ENCODE measurements around the gene M1AP.
A peak's percentile ranks its signal among the peaks of the same experiment; 100 is the strongest.

The M1AP gene

GRCh38 chr2:74648009-74648443, at the start of gene M1AP:
M1AP (minus strand) TSS chr2:74648330; CDS start chr2:74640275, 8,055 bp downstream.
- DNase-seq: no peak

- DNase-seq: no peak
Measured at GRCh38 chr2:74696829-74697228, 48.7 kb upstream of the M1AP start.

- DNase-seq: no peak
Measured at GRCh38 chr2:74695663-74696062, 47.5 kb upstream of the M1AP start.

GRCh38 chr2:74694281-74694680, 46.2 kb upstream of the M1AP start:
- DNase-seq: no peak

- DNase-seq: no peak
Measured at GRCh38 chr2:74693668-74694067, 45.5 kb upstream of the M1AP start.

- DNase-seq: no peak
Measured at GRCh38 chr2:74693213-74693612, 45.1 kb upstream of the M1AP start.

- no peak for DNase-seq
Measured at GRCh38 chr2:74691929-74692328, 43.8 kb upstream of the M1AP start.

- peak; percentile 51 for DNase-seq
Measured at GRCh38 chr2:74690571-74690970, 42.4 kb upstream of the M1AP start.

- DNase-seq: no peak
Measured at GRCh38 chr2:74689671-74690070, 41.5 kb upstream of the M1AP start.

GRCh38 chr2:74688881-74689280, 40.8 kb upstream of the M1AP start:
- no peak for DNase-seq

- no peak for DNase-seq
Measured at GRCh38 chr2:74685408-74685807, 37.3 kb upstream of the M1AP start.

- DNase-seq: no peak
Measured at GRCh38 chr2:74682501-74682900, 34.4 kb upstream of the M1AP start.

- DNase-seq: no peak
Measured at GRCh38 chr2:74679615-74680014, 31.5 kb upstream of the M1AP start.

GRCh38 chr2:74676331-74676730, 28.2 kb upstream of the M1AP start:
- no peak for DNase-seq

GRCh38 chr2:74675090-74675489, 27.0 kb upstream of the M1AP start:
- no peak for DNase-seq

GRCh38 chr2:74673826-74674528, 25.8 kb upstream of the M1AP start:
- no peak for DNase-seq

- DNase-seq: no peak
Measured at GRCh38 chr2:74671479-74671878, 23.3 kb upstream of the M1AP start.

GRCh38 chr2:74670263-74670662, 22.1 kb upstream of the M1AP start:
- DNase-seq: no peak

GRCh38 chr2:74668087-74668486, 20.0 kb upstream of the M1AP start:
- no peak for DNase-seq

GRCh38 chr2:74659462-74659861, 11.3 kb upstream of the M1AP start:
- DNase-seq: no peak

GRCh38 chr2:74658516-74658915, 10.4 kb upstream of the M1AP start:
- peak; percentile 40 for DNase-seq

- DNase-seq: no peak
Measured at GRCh38 chr2:74655579-74655978, 7.4 kb upstream of the M1AP start.

GRCh38 chr2:74653985-74654882, 6.1 kb upstream of the M1AP start, which contains the start of gene SEMA4F:
SEMA4F (plus strand) TSS chr2:74654247; CDS start chr2:74654377, 130 bp downstream.
- peak; percentile 96 for DNase-seq

GRCh38 chr2:74653589-74653984, 5.5 kb upstream of the M1AP start:
- DNase-seq: no peak
